ENCODE data around the gene RAB1A.

RAB1A gene

GRCh38 chr2:65085148-65085547, 44.8 kb downstream of the RAB1A start:
- DNase-seq, result no peak

GRCh38 chr2:65081232-65081685, 48.6 kb downstream of the RAB1A start:
- DNase-seq, result no peak

GRCh38 chr2:65079017-65079416, 50.9 kb downstream of the RAB1A start:
- DNase-seq, result no peak

- DNase-seq, result no peak
Measured at GRCh38 chr2:65077898-65078297, 52.0 kb downstream of the RAB1A start.

- no peak for DNase-seq
Measured at GRCh38 chr2:65076345-65076710, 53.6 kb downstream of the RAB1A start.

- no peak for DNase-seq
Measured at GRCh38 chr2:65075605-65076344, 54.1 kb downstream of the RAB1A start.

GRCh38 chr2:65075176-65075575, 54.7 kb downstream of the RAB1A start:
- no peak for DNase-seq

GRCh38 chr2:65073879-65074565, 55.9 kb downstream of the RAB1A start:
- DNase-seq, result no peak

GRCh38 chr2:65072181-65072970, 57.5 kb downstream of the RAB1A start:
- no peak for DNase-seq

- DNase-seq, result no peak
Measured at GRCh38 chr2:65071499-65072180, 58.3 kb downstream of the RAB1A start.

GRCh38 chr2:65070856-65071255, 59.0 kb downstream of the RAB1A start:
- DNase-seq, result no peak

GRCh38 chr2:65070172-65070830, 59.6 kb downstream of the RAB1A start:
- DNase-seq, result peak; percentile 20

GRCh38 chr2:65069439-65069824, 60.5 kb downstream of the RAB1A start:
- no peak for DNase-seq

- DNase-seq, result no peak
Measured at GRCh38 chr2:65067806-65068553, 61.9 kb downstream of the RAB1A start.

GRCh38 chr2:65064728-65065552, 65.0 kb downstream of the RAB1A start:
- peak; percentile 21 for DNase-seq

- no peak for DNase-seq
Measured at GRCh38 chr2:65062843-65063825, 66.8 kb downstream of the RAB1A start.

GRCh38 chr2:65061910-65062339, 68.0 kb downstream of the RAB1A start:
- DNase-seq, result no peak

- DNase-seq, result no peak
Measured at GRCh38 chr2:65061146-65061909, 68.6 kb downstream of the RAB1A start.

- DNase-seq, result no peak
Measured at GRCh38 chr2:65059071-65059470, 70.8 kb downstream of the RAB1A start.

All from stimulated activated CD4-positive, alpha-beta T cell treated with anti-CD3 and anti-CD28 coated beads, Interleukin-1b, Interleukin-23, amount 100 ng/mL, for 48 hours (primary cell).